ENCODE measurements around the gene TSPAN5. TPM values are rescaled to one million over a fixed set of nuclear protein-coding genes. Genes with fewer than 3 reads are reported as not detected.

Gene TSPAN5
- polyA plus RNA-seq, 3 donors, result 24.8 to 26.3 (median 25.7) TPM

- no peak for DNase-seq (ENCODE audit: low read depth in 3 of 3, low spot score in 2 of 3)
Observed at GRCh38 chr4:98673978-98674377, 15.6 kb upstream of the TSPAN5 start.

GRCh38 chr4:98673288-98673644 lies 14.9 kb upstream of the TSPAN5 start:
- DNase-seq (ENCODE audit: low read depth in 3 of 3, low spot score in 2 of 3), result no peak

GRCh38 chr4:98672583-98673287 lies 14.3 kb upstream of the TSPAN5 start:
- no peak for DNase-seq (ENCODE audit: low read depth in 3 of 3, low spot score in 2 of 3)

GRCh38 chr4:98671131-98671530 lies 12.7 kb upstream of the TSPAN5 start:
- DNase-seq (ENCODE audit: low read depth in 3 of 3, low spot score in 2 of 3), result no peak

GRCh38 chr4:98670186-98670585 lies 11.8 kb upstream of the TSPAN5 start:
- no peak for DNase-seq (ENCODE audit: low read depth in 3 of 3, low spot score in 2 of 3)

- DNase-seq (ENCODE audit: low read depth in 3 of 3, low spot score in 2 of 3), result no peak
Observed at GRCh38 chr4:98669577-98669976, 11.2 kb upstream of the TSPAN5 start.

- no peak for DNase-seq (ENCODE audit: low read depth in 3 of 3, low spot score in 2 of 3)
Observed at GRCh38 chr4:98664959-98665358, 6.5 kb upstream of the TSPAN5 start.

GRCh38 chr4:98663226-98664006 lies 5.0 kb upstream of the TSPAN5 start:
- no peak for DNase-seq (ENCODE audit: low read depth in 3 of 3, low spot score in 2 of 3)

GRCh38 chr4:98662626-98663225 lies 4.3 kb upstream of the TSPAN5 start:
- DNase-seq (ENCODE audit: low read depth in 3 of 3, low spot score in 2 of 3), result no peak

GRCh38 chr4:98662055-98662453 lies 3.6 kb upstream of the TSPAN5 start:
- DNase-seq (ENCODE audit: low read depth in 3 of 3, low spot score in 2 of 3), result no peak

GRCh38 chr4:98661371-98662054 lies 3.1 kb upstream of the TSPAN5 start:
- no peak for DNase-seq (ENCODE audit: low read depth in 3 of 3, low spot score in 2 of 3)

GRCh38 chr4:98659741-98660462 lies 1.5 kb upstream of the TSPAN5 start:
- DNase-seq (ENCODE audit: low read depth in 3 of 3, low spot score in 2 of 3), result no peak

- DNase-seq (ENCODE audit: low read depth in 3 of 3, low spot score in 2 of 3), result peak in 1 of 3 donors; percentile 25
Observed at GRCh38 chr4:98659106-98659592, 738 bp upstream of the TSPAN5 start.

GRCh38 chr4:98657531-98658286 lies 702 bp downstream of the TSPAN5 start:
- peak in 1 of 3 donors; percentile 17 for DNase-seq (ENCODE audit: low read depth in 3 of 3, low spot score in 2 of 3)

GRCh38 chr4:98656886-98657285 lies 1.5 kb downstream of the TSPAN5 start:
- no peak for DNase-seq (ENCODE audit: low read depth in 3 of 3, low spot score in 2 of 3)

- DNase-seq (ENCODE audit: low read depth in 3 of 3, low spot score in 2 of 3), result no peak
Observed at GRCh38 chr4:98656443-98656842, 2.0 kb downstream of the TSPAN5 start.

- DNase-seq (ENCODE audit: low read depth in 3 of 3, low spot score in 2 of 3), result no peak
Observed at GRCh38 chr4:98653890-98654867, 4.2 kb downstream of the TSPAN5 start.

- no peak for DNase-seq (ENCODE audit: low read depth in 3 of 3, low spot score in 2 of 3)
Observed at GRCh38 chr4:98652996-98653395, 5.4 kb downstream of the TSPAN5 start.

GRCh38 chr4:98648602-98649001 lies 9.8 kb downstream of the TSPAN5 start:
- DNase-seq (ENCODE audit: low read depth in 3 of 3, low spot score in 2 of 3), result no peak

All from right renal cortex interstitium (tissue), 3 donors.